Panc1 (cell line): ENCODE data around the gene TM4SF20.

ENCODE experiments used
- TF ChIP-seq, protein P1 (sequence below): fragments of 450-650 bp; IDR thresholded peaks from 2 replicates; pipeline ENCODE4 v1.5.1; 2017; ENCODE audit warnings: mild to moderate bottlenecking
- TF ChIP-seq, protein P2 (sequence below), 2 experiments: IDR thresholded peaks; 2 replicates each; pipeline ENCODE4 v1.6.1; 2011 to 2012; ENCODE audit warnings: low read depth in 2 of 2, control low read depth in 1 of 2, low read length in 1 of 2, mild to moderate bottlenecking in 1 of 2, moderate library complexity in 1 of 2; ENCODE audit not compliant: insufficient read depth in 1 of 2

GRCh38 chr2:227344231-227344630 is 34.9 kb downstream of the TM4SF20 start:
- TF ChIP-seq, protein P1, sequence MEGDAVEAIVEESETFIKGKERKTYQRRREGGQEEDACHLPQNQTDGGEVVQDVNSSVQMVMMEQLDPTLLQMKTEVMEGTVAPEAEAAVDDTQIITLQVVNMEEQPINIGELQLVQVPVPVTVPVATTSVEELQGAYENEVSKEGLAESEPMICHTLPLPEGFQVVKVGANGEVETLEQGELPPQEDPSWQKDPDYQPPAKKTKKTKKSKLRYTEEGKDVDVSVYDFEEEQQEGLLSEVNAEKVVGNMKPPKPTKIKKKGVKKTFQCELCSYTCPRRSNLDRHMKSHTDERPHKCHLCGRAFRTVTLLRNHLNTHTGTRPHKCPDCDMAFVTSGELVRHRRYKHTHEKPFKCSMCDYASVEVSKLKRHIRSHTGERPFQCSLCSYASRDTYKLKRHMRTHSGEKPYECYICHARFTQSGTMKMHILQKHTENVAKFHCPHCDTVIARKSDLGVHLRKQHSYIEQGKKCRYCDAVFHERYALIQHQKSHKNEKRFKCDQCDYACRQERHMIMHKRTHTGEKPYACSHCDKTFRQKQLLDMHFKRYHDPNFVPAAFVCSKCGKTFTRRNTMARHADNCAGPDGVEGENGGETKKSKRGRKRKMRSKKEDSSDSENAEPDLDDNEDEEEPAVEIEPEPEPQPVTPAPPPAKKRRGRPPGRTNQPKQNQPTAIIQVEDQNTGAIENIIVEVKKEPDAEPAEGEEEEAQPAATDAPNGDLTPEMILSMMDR: no peak
- TF ChIP-seq, protein P2, sequence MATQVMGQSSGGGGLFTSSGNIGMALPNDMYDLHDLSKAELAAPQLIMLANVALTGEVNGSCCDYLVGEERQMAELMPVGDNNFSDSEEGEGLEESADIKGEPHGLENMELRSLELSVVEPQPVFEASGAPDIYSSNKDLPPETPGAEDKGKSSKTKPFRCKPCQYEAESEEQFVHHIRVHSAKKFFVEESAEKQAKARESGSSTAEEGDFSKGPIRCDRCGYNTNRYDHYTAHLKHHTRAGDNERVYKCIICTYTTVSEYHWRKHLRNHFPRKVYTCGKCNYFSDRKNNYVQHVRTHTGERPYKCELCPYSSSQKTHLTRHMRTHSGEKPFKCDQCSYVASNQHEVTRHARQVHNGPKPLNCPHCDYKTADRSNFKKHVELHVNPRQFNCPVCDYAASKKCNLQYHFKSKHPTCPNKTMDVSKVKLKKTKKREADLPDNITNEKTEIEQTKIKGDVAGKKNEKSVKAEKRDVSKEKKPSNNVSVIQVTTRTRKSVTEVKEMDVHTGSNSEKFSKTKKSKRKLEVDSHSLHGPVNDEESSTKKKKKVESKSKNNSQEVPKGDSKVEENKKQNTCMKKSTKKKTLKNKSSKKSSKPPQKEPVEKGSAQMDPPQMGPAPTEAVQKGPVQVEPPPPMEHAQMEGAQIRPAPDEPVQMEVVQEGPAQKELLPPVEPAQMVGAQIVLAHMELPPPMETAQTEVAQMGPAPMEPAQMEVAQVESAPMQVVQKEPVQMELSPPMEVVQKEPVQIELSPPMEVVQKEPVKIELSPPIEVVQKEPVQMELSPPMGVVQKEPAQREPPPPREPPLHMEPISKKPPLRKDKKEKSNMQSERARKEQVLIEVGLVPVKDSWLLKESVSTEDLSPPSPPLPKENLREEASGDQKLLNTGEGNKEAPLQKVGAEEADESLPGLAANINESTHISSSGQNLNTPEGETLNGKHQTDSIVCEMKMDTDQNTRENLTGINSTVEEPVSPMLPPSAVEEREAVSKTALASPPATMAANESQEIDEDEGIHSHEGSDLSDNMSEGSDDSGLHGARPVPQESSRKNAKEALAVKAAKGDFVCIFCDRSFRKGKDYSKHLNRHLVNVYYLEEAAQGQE (IDR thresholded peaks at IDR 0.05; ENCODE audit: insufficient read depth in 1 of 2, low read depth in 2 of 2, low read length in 1 of 2): no peak
